ENCODE data around the gene PID1. TPM values are rescaled to one million over a fixed set of nuclear protein-coding genes. Genes with fewer than 3 reads are reported as not detected.

The PID1 gene
- total RNA-seq, 1 donor from 2014 or later, result not detected

DNA sequence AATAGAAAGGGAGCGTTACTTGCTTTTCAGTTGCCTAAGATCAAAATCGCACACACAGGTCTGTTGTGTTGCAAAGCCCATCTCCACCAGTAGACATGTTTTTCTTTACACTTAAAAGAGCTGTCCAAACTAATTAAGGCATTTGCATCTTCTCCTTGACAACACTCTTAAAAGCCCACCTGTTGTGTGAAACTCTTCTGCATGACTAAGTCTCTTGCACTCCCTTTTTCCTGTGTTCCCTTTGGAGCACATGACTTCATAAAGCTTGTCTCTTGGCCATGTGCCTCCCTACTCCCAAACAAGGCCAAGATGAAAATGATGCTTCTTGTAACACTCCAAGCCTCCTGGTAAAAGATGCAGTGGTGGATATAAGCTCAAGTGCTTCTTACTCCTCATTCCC lies 26.1 kb downstream of the PID1 start:
- no peak for DNase-seq (ENCODE audit: extremely low spot score, unreplicated experiment)
- H3K4me3 Mint-ChIP-seq (ENCODE audit: unreplicated experiment), result no peak overlapping the region
- peaks cover 62% of the 10 kb centered on the region for H3K9me3 Mint-ChIP-seq (ENCODE audit: unreplicated experiment)
- H3K36me3 Mint-ChIP-seq (ENCODE audit: unreplicated experiment), result no peaks in the 10 kb centered on the region
- TF ChIP-seq, protein P1, sequence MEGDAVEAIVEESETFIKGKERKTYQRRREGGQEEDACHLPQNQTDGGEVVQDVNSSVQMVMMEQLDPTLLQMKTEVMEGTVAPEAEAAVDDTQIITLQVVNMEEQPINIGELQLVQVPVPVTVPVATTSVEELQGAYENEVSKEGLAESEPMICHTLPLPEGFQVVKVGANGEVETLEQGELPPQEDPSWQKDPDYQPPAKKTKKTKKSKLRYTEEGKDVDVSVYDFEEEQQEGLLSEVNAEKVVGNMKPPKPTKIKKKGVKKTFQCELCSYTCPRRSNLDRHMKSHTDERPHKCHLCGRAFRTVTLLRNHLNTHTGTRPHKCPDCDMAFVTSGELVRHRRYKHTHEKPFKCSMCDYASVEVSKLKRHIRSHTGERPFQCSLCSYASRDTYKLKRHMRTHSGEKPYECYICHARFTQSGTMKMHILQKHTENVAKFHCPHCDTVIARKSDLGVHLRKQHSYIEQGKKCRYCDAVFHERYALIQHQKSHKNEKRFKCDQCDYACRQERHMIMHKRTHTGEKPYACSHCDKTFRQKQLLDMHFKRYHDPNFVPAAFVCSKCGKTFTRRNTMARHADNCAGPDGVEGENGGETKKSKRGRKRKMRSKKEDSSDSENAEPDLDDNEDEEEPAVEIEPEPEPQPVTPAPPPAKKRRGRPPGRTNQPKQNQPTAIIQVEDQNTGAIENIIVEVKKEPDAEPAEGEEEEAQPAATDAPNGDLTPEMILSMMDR (IDR thresholded peaks at IDR 0.05), result no peak
- no peak overlapping the region for H3K27ac Mint-ChIP-seq (ENCODE audit: unreplicated experiment)
- H3K27me3 Mint-ChIP-seq (ENCODE audit: unreplicated experiment), result no peaks in the 10 kb centered on the region
- no peaks in the 10 kb centered on the region for H3K4me1 Mint-ChIP-seq (ENCODE audit: unreplicated experiment)

DNA sequence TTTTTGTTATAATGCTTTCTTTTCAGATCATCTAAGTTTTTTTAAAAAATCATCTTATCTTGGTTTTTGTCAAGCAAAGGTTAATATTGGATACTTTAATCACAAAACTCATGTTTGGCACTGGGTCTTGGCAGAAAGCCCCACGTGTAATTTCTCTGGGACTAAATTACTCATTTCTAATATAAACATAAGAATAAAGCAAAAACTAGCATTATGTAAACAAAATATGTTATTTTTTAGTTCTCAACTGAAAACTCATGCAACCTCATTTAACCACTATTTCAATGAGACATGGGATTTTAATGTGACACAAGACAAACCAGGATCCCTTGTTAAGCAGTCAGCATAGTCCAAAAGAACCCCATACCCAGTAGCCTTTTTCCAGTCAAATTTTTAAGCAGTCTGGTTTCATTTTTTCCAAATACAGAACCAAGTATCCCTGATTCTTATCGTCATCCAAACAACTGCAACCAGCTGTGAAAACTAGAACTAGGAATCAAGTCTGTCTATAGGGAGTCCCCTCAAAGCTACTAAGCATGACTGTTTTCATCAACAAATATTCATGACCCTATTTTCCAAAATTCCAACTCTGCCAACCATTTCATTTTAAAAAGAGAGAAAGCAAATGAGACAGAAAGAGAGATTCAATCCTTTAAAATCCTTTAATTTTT lies 27.1 kb downstream of the PID1 start:
- H3K4me3 Mint-ChIP-seq (ENCODE audit: unreplicated experiment), result no peak overlapping the region
- H3K9me3 Mint-ChIP-seq (ENCODE audit: unreplicated experiment), result peaks cover 70% of the 10 kb centered on the region
- H3K36me3 Mint-ChIP-seq (ENCODE audit: unreplicated experiment), result no peaks in the 10 kb centered on the region
- DNase-seq (ENCODE audit: extremely low spot score, unreplicated experiment), result no peak
- H3K27ac Mint-ChIP-seq (ENCODE audit: unreplicated experiment), result no peak overlapping the region
- no peaks in the 10 kb centered on the region for H3K4me1 Mint-ChIP-seq (ENCODE audit: unreplicated experiment)
- TF ChIP-seq, protein P1 (IDR thresholded peaks at IDR 0.05), result no peak
- no peaks in the 10 kb centered on the region for H3K27me3 Mint-ChIP-seq (ENCODE audit: unreplicated experiment)

GRCh38 chr2:229240984-229241491 lies 30.0 kb downstream of the PID1 start:
- no peak overlapping the region for H3K4me3 Mint-ChIP-seq (ENCODE audit: unreplicated experiment)
- TF ChIP-seq, protein P1 (IDR thresholded peaks at IDR 0.05), result no peak
- no peaks in the 10 kb centered on the region for H3K4me1 Mint-ChIP-seq (ENCODE audit: unreplicated experiment)
- peaks cover 79% of the 10 kb centered on the region for H3K9me3 Mint-ChIP-seq (ENCODE audit: unreplicated experiment)
- no peaks in the 10 kb centered on the region for H3K27me3 Mint-ChIP-seq (ENCODE audit: unreplicated experiment)
- H3K36me3 Mint-ChIP-seq (ENCODE audit: unreplicated experiment), result no peaks in the 10 kb centered on the region
- no peak overlapping the region for H3K27ac Mint-ChIP-seq (ENCODE audit: unreplicated experiment)
- no peak for DNase-seq (ENCODE audit: extremely low spot score, unreplicated experiment)

DNA sequence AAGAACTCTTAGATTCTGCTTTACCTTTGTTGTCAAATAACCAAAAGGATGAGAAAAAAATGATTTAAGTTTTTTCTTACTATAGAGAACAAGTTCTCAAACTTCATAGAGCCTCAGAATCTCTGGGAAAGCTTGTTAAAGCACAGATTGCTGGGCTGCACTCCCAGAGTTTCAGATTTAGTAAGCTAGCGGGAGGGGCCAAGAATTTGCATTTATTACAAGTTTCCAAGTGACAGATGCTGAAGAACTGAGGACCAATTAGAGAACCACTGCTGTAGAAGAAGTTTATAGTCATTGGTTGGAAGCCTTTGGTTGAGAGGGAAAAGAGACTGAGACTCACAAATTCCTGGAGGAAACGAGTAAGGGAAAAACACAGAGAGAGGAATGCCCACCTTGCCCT lies 32.1 kb downstream of the PID1 start:
- Mint-ChIP-seq H3K4me3 (ENCODE audit: unreplicated experiment) (no peak overlapping the region), H3K9me3 (ENCODE audit: unreplicated experiment) (peaks cover 82% of the 10 kb centered on the region), H3K27ac (ENCODE audit: unreplicated experiment) (no peak overlapping the region), H3K36me3 (ENCODE audit: unreplicated experiment) (no peaks in the 10 kb centered on the region), H3K27me3 (ENCODE audit: unreplicated experiment) (no peaks in the 10 kb centered on the region), H3K4me1 (ENCODE audit: unreplicated experiment) (no peaks in the 10 kb centered on the region)
- no peak for DNase-seq (ENCODE audit: extremely low spot score, unreplicated experiment)
- TF ChIP-seq, protein P1 (IDR thresholded peaks at IDR 0.05), result no peak

GRCh38 chr2:229237270-229237669 lies 33.8 kb downstream of the PID1 start:
- no peak overlapping the region for H3K4me3 Mint-ChIP-seq (ENCODE audit: unreplicated experiment)
- no peaks in the 10 kb centered on the region for H3K36me3 Mint-ChIP-seq (ENCODE audit: unreplicated experiment)
- TF ChIP-seq, protein P1 (IDR thresholded peaks at IDR 0.05), result no peak
- DNase-seq (ENCODE audit: extremely low spot score, unreplicated experiment), result no peak
- no peaks in the 10 kb centered on the region for H3K4me1 Mint-ChIP-seq (ENCODE audit: unreplicated experiment)
- H3K27me3 Mint-ChIP-seq (ENCODE audit: unreplicated experiment), result no peaks in the 10 kb centered on the region
- H3K27ac Mint-ChIP-seq (ENCODE audit: unreplicated experiment), result no peak overlapping the region
- H3K9me3 Mint-ChIP-seq (ENCODE audit: unreplicated experiment), result peaks cover 73% of the 10 kb centered on the region
